ENCODE data around the gene GOLGA3. TPM values are rescaled to one million over a fixed set of nuclear protein-coding genes. Genes with fewer than 3 reads are reported as not detected.
A peak's percentile ranks its signal among the peaks of the same experiment; 100 is the strongest.
"Not testable (repeated sequence)": the region's sequence is repeated elsewhere in the genome, so short reads cannot be mapped to it uniquely, and the experiment has no call there.

The GOLGA3 gene
- total RNA-seq, 1 donor from 2014 or later = 78.7 TPM

DNA sequence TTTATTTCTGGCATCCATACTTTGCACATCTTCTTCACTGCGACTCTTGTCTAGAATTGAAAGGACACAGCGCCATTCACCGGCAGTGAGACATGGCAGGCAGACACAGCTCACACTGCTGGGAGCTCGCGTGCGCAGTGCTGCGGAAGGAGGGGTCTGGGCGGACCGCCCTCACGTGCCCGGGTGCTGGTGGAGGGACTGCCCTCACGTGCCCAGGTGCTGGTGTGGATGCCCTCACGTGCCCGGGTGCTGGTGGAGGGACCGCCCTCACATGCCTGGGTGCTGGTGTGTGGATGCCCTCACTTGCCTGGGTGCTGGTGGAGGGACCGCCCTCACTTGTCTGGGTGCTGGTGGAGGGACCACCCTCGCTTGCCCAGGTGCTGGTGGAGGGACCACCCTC is 27.9 kb upstream of the GOLGA3 start:
- Mint-ChIP-seq H3K9me3 (no peaks in the 10 kb centered on the region), H3K36me3 (ENCODE audit: low read depth) (peaks cover 51% of the 10 kb centered on the region), H3K27me3 (ENCODE audit: insufficient read depth) (no peaks in the 10 kb centered on the region), H3K4me3 (no peak overlapping the region), H3K4me1 (ENCODE audit: low read depth) (peaks cover 4% of the 10 kb centered on the region), H3K27ac (no peak overlapping the region)
- intact Hi-C loops (cut with micrococcal nuclease) = no loop called here
- no peak for DNase-seq (ENCODE audit: low spot score)

DNA sequence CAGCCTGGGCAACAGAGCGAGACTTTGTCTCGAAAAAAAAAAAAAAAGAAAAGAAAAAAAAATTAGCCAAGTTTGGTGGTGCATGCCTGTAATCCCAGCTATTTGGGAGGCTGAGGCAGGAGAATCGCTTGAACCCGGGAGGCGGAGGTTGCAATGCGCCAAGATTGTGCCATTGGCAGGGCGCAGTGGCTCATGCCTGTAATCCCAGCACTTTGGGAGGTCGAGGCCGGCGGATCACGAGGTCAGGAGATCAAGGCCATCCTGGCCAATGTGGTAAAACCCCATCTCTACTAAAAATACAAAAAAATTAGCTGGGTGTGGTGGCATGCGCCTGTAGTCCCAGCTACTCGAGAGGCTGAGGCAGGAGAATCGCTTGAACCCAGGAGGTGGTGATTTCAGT is 26.5 kb upstream of the GOLGA3 start:
- DNase-seq (ENCODE audit: low spot score); H3K4me1 Mint-ChIP-seq (ENCODE audit: low read depth); H3K27me3 Mint-ChIP-seq (ENCODE audit: insufficient read depth); H3K4me3 Mint-ChIP-seq; H3K27ac Mint-ChIP-seq; H3K9me3 Mint-ChIP-seq; intact Hi-C loops (cut with micrococcal nuclease): not testable (repeated sequence)
- H3K36me3 Mint-ChIP-seq (ENCODE audit: low read depth) = peaks cover 51% of the 10 kb centered on the region

DNA sequence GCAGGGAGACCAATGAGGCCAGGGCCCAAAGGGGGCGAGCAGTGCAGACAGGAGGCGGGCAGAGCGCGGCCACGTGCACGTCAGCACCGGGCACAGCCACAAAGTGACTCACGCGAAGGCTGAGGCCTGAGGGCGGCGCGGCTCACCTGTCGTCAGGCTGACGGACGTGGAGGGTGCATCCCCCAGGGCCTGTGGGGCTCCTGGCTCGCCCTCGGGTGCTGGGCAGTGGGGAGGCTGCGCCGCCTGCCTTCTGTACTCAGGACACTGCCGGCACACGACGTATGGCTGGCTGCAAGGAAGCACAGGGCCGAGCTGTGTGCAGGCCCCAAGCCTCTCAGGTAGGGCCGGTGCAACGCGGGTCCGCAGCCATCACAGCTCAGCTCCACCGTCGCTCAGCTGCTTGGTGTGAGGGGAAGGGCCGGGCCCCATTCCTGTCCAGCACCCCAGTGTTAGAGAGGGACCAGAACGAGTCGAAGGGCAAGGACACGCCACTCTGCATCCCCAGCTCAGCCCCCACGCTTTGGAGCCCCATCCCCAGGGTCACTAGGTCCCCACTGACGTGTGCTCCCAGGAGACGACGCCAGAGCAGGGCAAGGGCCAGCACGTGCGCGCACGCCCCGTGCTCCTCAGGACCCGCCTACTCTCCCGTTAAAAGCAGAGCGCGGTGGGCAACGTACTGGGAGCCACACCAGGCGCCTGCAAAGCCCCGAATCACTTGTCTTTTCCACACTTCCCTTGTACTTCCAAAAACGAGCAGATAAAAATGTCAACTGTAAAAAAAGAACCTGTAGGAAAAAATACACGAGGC is 24.8 kb upstream of the GOLGA3 start:
- H3K27ac Mint-ChIP-seq = no peak overlapping the region
- no peaks in the 10 kb centered on the region for H3K27me3 Mint-ChIP-seq (ENCODE audit: insufficient read depth)
- no peak for DNase-seq (ENCODE audit: low spot score)
- no peaks in the 10 kb centered on the region for H3K4me1 Mint-ChIP-seq (ENCODE audit: low read depth)
- no peaks in the 10 kb centered on the region for H3K9me3 Mint-ChIP-seq
- peaks cover 45% of the 10 kb centered on the region for H3K36me3 Mint-ChIP-seq (ENCODE audit: low read depth)
- intact Hi-C loops (cut with micrococcal nuclease) = no loop called here
- H3K4me3 Mint-ChIP-seq = no peak overlapping the region

DNA sequence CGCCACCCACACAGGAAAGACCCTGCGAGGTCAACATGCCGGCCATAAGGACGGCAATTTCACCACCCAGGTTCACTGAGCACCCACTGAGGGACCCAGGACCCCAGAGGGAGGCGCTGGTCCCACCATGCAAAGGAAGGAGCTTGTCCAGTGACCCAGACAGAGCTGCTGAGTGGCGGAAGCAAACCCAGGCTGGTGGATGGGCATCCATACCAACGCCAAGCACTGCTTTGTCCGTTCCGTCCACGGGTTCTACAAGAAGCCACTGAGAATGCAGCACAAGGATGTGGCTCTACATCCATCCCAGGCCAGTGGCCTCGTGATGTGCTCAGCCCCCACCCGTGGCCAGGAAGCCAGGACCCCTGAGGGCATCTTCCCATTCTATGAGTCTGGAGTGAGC is 23.8 kb upstream of the GOLGA3 start:
- Mint-ChIP-seq H3K4me1 (ENCODE audit: low read depth) (no peaks in the 10 kb centered on the region), H3K36me3 (ENCODE audit: low read depth) (peaks cover 44% of the 10 kb centered on the region), H3K4me3 (no peak overlapping the region), H3K9me3 (no peaks in the 10 kb centered on the region), H3K27me3 (ENCODE audit: insufficient read depth) (no peaks in the 10 kb centered on the region), H3K27ac (no peak overlapping the region)
- DNase-seq (ENCODE audit: low spot score) = no peak
- intact Hi-C loops (cut with micrococcal nuclease) = no loop called here

DNA sequence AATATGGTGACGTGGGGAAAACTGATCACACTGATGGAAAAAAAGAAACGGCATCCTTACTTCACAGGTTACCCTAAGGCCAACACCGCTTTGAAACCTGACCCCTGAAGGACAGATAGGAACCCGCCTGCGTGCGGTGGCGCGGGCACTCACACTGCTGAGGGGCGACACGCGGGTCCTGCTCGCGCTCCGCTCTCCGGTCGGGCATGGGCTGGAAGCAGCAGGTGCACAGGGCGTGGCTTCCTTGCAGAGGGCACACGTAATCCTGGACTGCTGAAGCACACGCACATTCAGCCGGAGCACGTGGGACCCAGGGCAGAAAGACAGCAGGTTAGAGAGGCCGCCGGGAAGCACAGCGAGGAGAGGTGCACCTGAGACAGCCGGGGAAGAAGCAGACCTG is 22.8 kb upstream of the GOLGA3 start:
- Mint-ChIP-seq H3K27ac (no peak overlapping the region), H3K36me3 (ENCODE audit: low read depth) (peaks cover 41% of the 10 kb centered on the region), H3K4me1 (ENCODE audit: low read depth) (no peaks in the 10 kb centered on the region), H3K9me3 (no peaks in the 10 kb centered on the region), H3K27me3 (ENCODE audit: insufficient read depth) (no peaks in the 10 kb centered on the region), H3K4me3 (no peak overlapping the region)
- intact Hi-C loops (cut with micrococcal nuclease) = no loop called here
- no peak for DNase-seq (ENCODE audit: low spot score)

DNA sequence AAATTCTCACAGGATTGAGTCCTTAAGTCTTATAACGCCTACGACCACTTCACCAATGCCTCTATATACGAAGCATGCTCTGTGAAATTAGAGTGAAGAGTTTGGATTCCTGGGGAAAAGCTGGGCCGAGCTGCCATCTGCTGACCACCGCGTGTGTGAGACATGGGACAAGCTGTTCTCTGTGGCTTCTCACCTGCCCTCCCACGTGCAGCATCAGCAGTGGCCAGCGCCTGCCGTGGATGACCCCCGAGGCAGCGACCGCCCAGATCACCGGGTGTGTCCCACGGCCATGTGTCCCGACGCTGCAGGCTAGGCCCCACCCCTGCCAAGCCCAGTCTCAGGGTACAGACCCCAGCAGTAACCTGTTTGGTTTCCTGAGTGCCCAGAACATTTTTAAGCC is 21.6 kb upstream of the GOLGA3 start:
- no peak overlapping the region for H3K27ac Mint-ChIP-seq
- no peaks in the 10 kb centered on the region for H3K4me1 Mint-ChIP-seq (ENCODE audit: low read depth)
- no peak for DNase-seq (ENCODE audit: low spot score)
- H3K9me3 Mint-ChIP-seq = no peaks in the 10 kb centered on the region
- intact Hi-C loops (cut with micrococcal nuclease) = no loop called here
- no peaks in the 10 kb centered on the region for H3K27me3 Mint-ChIP-seq (ENCODE audit: insufficient read depth)
- no peak overlapping the region for H3K4me3 Mint-ChIP-seq
- H3K36me3 Mint-ChIP-seq (ENCODE audit: low read depth) = peaks cover 37% of the 10 kb centered on the region

DNA sequence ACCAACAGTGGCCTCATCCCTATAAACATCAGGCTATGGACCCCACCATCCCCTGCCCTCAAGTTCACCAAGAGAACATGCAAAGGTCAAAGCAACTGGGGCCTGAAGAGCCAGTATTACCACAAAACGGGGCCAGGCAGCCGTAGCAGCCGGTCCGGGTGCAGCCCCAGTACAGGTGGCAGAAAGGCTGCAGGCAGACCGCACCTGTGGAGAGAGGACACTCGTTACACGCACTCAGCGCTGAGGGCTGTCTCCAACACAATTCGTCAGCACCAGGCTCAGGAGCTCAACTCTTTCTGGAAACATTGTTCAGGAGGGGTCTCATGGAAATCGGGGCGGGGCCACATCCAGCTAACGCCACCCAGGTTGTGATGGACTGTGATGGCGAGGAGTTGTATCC is 19.9 kb upstream of the GOLGA3 start:
- Mint-ChIP-seq H3K4me3 (no peak overlapping the region), H3K4me1 (ENCODE audit: low read depth) (no peaks in the 10 kb centered on the region), H3K9me3 (no peaks in the 10 kb centered on the region), H3K27ac (peak overlapping the region; percentile 23), H3K27me3 (ENCODE audit: insufficient read depth) (no peaks in the 10 kb centered on the region), H3K36me3 (ENCODE audit: low read depth) (peaks cover 28% of the 10 kb centered on the region)
- intact Hi-C loops (cut with micrococcal nuclease) = no loop called here
- DNase-seq (ENCODE audit: low spot score) = no peak

DNA sequence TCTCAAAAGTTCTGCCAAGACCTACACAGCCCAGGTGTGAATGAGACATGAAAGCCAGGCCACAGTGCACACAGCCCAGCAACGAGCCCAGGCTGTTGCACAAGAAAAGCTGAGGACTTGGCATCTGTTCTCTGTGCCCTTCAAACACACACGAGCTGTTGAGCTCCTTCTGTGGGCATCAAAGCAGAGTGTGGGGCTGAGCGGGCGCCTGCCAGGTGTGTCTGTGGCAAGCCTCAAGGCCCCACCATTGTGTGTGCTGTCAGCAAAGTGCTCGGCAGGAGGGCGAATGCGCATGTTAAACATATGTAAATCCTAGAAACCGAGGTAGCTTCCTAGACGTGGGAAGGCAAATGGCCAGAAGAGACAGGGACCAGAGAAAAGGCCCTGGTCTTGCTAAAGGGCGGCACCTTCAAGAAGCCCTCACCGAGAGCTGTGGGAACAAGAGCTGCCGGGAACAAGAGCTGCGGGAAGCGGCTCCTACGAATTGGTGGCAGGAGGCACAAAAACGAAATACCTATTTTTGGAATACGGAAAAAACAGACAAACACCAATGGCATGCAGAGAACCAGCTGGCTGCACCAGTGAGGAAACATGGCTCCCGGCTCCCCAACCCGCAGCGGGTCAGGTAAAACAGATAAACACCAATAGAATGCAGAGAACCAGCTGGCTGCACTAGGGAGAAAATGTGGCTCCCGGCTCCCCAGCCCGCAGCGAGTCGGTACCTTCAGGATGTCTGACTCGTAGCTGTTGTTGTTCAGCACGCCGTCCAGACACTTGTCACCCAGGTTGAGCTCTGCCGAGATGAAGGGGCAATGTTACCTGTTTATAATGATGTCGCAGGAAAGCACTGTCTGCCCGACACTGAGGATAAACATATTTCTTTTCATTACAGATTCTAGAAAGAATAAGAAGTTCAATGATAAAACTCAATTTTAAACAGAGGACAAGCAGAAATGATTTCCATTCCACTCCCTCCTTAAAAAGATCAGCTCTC is 19.0 kb upstream of the GOLGA3 start:
- H3K9me3 Mint-ChIP-seq = no peaks in the 10 kb centered on the region
- H3K27ac Mint-ChIP-seq = no peak overlapping the region
- H3K36me3 Mint-ChIP-seq (ENCODE audit: low read depth) = peaks cover 28% of the 10 kb centered on the region
- DNase-seq (ENCODE audit: low spot score) = no peak
- no peaks in the 10 kb centered on the region for H3K4me1 Mint-ChIP-seq (ENCODE audit: low read depth)
- H3K4me3 Mint-ChIP-seq = no peak overlapping the region
- intact Hi-C loops (cut with micrococcal nuclease) = no loop called here
- H3K27me3 Mint-ChIP-seq (ENCODE audit: insufficient read depth) = no peaks in the 10 kb centered on the region

DNA sequence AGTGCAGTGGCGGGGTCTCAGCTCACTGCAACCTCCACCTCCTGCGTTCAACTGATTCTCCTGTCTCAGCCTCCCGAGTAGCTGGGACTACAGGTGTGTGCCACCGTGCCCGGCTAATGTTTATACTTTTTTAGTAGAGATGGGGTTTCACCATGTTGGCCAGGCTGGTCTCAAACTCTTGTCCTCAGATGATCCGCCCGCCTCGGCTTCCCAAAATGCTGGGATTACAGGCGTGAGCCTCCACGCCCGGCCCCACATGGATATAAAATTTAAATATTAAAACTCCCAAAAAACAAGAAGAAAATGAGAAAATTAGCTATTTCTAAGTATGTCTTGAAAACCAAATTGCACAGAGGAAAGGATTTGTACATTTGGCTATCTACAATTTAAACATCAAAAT is 16.0 kb upstream of the GOLGA3 start:
- H3K9me3 Mint-ChIP-seq; H3K27ac Mint-ChIP-seq; H3K4me3 Mint-ChIP-seq; intact Hi-C loops (cut with micrococcal nuclease); H3K4me1 Mint-ChIP-seq (ENCODE audit: low read depth); DNase-seq (ENCODE audit: low spot score); H3K27me3 Mint-ChIP-seq (ENCODE audit: insufficient read depth): not testable (repeated sequence)
- H3K36me3 Mint-ChIP-seq (ENCODE audit: low read depth) = peaks cover 35% of the 10 kb centered on the region

DNA sequence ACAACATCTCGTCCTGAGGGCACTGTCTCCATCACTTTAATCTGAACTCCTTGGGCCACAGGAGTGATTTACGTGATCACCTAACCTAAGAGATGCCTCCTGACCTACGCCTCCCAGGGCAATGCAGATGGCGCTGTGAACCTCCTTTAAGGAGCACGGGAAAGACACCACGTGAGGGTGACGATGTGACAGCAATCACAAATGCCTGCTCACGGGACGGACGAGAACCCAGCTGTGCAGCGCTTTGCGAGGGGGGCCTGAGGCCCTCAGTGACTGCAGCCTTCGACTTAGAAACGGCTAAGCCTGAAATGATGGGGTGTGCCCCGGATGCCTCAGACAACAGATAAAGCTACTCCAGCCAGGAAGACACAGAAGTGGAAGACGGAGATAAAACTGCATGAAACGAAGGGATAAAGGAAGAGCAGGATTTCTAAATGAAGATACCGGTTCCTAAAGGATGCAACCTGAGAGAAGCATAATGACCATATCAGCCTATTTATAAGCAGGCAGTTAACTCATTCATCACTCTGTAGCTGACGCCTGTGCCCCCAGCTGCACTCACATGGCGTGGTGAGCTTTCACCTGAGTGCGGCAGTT is 13.9 kb upstream of the GOLGA3 start:
- DNase-seq (ENCODE audit: low spot score) = no peak
- no peak overlapping the region for H3K27ac Mint-ChIP-seq
- intact Hi-C loops (cut with micrococcal nuclease) = no loop called here
- no peaks in the 10 kb centered on the region for H3K4me1 Mint-ChIP-seq (ENCODE audit: low read depth)
- H3K4me3 Mint-ChIP-seq = no peak overlapping the region
- no peaks in the 10 kb centered on the region for H3K27me3 Mint-ChIP-seq (ENCODE audit: insufficient read depth)
- H3K36me3 Mint-ChIP-seq (ENCODE audit: low read depth) = peaks cover 36% of the 10 kb centered on the region
- H3K9me3 Mint-ChIP-seq = no peaks in the 10 kb centered on the region

DNA sequence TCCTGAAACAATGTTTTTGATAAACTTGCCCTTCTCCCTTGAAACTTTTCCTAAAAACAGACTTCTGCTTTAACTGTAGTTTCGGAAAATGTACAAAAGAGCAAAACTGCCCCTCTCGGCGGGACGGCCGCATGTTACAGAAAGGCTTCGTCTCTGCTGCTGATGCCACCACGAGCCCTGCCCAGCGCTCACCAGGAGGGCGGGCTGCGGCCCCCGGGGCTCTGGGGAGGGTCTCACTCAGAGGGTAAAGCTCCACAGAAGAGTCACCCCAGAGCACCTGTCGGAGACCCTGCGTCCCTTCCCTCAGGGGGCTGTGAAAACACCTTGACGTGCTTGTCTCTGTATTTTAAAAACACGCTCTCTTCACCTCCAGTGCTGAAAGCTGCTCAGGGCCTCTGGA is 12.5 kb upstream of the GOLGA3 start:
- intact Hi-C loops (cut with micrococcal nuclease) = no loop called here
- no peak overlapping the region for H3K4me3 Mint-ChIP-seq
- H3K4me1 Mint-ChIP-seq (ENCODE audit: low read depth) = peaks cover 9% of the 10 kb centered on the region
- no peaks in the 10 kb centered on the region for H3K9me3 Mint-ChIP-seq
- H3K27me3 Mint-ChIP-seq (ENCODE audit: insufficient read depth) = no peaks in the 10 kb centered on the region
- no peak overlapping the region for H3K27ac Mint-ChIP-seq
- H3K36me3 Mint-ChIP-seq (ENCODE audit: low read depth) = peaks cover 41% of the 10 kb centered on the region
- no peak for DNase-seq (ENCODE audit: low spot score)

DNA sequence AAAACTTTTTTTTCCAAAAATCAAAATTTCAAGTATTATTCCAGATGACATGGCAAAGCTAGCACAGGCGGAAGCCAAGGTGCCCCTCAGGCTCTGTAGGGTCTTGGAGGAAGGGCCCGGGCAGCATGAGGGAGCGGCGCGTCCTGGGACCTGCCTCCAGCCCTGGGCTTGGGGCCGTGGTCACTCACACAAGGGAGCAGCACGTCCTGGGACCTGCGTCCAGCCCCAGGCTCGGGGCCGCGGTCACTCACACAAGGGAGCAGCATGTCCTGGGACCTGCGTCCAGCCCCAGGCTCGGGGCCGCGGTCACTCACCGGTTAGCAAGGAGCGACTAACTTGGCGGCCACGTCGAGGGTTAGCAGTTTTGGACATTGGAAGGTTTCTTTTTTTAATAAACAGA is 11.9 kb upstream of the GOLGA3 start:
- Mint-ChIP-seq H3K4me1 (ENCODE audit: low read depth) (peaks cover 9% of the 10 kb centered on the region), H3K27me3 (ENCODE audit: insufficient read depth) (no peaks in the 10 kb centered on the region), H3K4me3 (no peak overlapping the region), H3K36me3 (ENCODE audit: low read depth) (peaks cover 36% of the 10 kb centered on the region), H3K27ac (no peak overlapping the region), H3K9me3 (no peaks in the 10 kb centered on the region)
- intact Hi-C loops (cut with micrococcal nuclease) = no loop called here
- no peak for DNase-seq (ENCODE audit: low spot score)

Data from activated T-helper 1 cell treated with anti-CD3 and anti-CD28 coated beads, Interleukin-12 subunit alpha, Interleukin-12 subunit beta, Interleukin-2, Interleukin-4 antibody, amounts not matched to agents 30 ng/mL and 10 ng/mL and 1 ng/mL, durations not matched to agents 14 hours and 24 hours and 36 hours (primary cell).